ENCODE results near the gene KDM4B.

GRCh38 chr19:5104871-5105351 lies 136.0 kb downstream of the KDM4B start:
- TF ChIP-seq CTCF (IDR thresholded peaks at IDR 0.05), result no peak
- TF ChIP-seq POLR2AphosphoS5 (IDR thresholded peaks at IDR 0.05), result no peak
- no peak for TF ChIP-seq POLR2A (IDR thresholded peaks at IDR 0.05)
- TF ChIP-seq EP300 (IDR thresholded peaks at IDR 0.05; ENCODE audit: low read depth), result no peak

All from transverse colon (tissue), 4 donors.